GM10248 (cell line): ENCODE measurements around the gene ISG15.

Experiments
- CTCF ChIA-PET: fragments of 300-600 bp; sonication (Branson Sonifier 250); formaldehyde crosslinking; extraction: SDS; loops from one replicate; lab custom pipeline; 2021; ENCODE audit warnings: antibody characterized with exemption; lab: Yijun Ruan, JAX
- POLR2A ChIA-PET: fragments of 350-650 bp; sonication (Branson Sonifier 250); formaldehyde crosslinking; extraction: SDS; loops from one replicate; lab custom pipeline; 2020; ENCODE audit warnings: antibody characterized with exemption; lab: Yijun Ruan, JAX
- DNase-seq: peaks from one replicate; pipeline ENCODE4 v3.0.0; 2012; ENCODE audit errors: extremely low spot score
- TF ChIP-seq, protein P1 (sequence below): IDR thresholded peaks from 2 replicates; pipeline ENCODE4 v1.5.1; 2012; ENCODE audit warnings: mild to moderate bottlenecking, low read depth; ENCODE audit errors: extremely low read depth, missing control alignments, control extremely low read depth

The ISG15 gene

DNA sequence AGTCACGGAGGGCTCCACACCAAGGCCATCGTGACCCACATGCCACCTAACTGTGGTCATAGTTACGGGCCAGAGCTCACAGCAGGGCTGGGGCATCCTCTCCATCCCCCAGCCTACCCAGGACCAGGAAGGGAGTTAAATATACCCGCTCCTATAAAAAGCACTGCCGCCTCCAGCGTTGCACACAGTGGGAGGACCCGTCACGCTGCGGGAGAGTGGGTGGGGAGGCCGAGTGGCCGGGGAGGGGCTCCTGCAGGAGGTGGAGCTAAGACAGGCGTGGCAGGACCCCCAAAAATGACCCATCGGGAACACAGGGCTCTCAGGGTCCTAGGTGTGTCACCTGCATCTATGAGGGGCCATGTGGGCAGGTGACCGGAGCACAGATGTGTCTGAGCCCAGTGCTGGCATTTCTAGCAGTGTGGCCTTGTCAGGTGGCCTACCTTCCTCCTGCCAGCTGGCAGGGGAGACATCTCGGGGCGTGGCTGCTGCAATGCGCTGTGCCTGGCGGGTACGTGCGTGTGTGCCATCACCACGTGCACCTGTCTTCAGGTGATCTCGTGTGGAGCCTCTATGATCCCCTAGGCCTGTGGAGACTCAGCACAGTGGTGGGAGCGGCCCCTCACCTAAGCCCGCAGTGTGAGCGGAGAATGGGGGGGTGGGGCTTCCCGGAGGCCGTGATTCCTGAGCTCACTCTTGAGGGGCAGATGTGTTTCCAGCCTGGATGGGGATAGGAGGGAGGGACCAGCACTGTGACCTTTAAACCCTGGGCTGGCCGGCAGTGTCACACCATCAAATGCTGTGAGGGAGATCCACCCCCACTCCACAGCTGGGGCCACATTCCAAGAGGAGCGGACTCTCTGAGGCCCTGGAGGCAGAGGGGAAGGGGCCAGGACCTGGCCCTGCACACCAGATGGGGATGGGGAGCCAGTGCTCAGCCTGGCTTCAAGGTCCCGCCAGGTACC lies 24.4 kb downstream of the ISG15 start:
- DNase-seq: no peak
- TF ChIP-seq, protein P1, sequence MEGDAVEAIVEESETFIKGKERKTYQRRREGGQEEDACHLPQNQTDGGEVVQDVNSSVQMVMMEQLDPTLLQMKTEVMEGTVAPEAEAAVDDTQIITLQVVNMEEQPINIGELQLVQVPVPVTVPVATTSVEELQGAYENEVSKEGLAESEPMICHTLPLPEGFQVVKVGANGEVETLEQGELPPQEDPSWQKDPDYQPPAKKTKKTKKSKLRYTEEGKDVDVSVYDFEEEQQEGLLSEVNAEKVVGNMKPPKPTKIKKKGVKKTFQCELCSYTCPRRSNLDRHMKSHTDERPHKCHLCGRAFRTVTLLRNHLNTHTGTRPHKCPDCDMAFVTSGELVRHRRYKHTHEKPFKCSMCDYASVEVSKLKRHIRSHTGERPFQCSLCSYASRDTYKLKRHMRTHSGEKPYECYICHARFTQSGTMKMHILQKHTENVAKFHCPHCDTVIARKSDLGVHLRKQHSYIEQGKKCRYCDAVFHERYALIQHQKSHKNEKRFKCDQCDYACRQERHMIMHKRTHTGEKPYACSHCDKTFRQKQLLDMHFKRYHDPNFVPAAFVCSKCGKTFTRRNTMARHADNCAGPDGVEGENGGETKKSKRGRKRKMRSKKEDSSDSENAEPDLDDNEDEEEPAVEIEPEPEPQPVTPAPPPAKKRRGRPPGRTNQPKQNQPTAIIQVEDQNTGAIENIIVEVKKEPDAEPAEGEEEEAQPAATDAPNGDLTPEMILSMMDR: no peak
- ChIA-PET CTCF (interaction anchor here (1.1 to 4.2 kb wide), 4 partner anchors 22 to 213 kb away, joined by 3 to 24 read pairs (median 10); no protein-coding TSS in a partner anchor), POLR2A (no interaction called here)

DNA sequence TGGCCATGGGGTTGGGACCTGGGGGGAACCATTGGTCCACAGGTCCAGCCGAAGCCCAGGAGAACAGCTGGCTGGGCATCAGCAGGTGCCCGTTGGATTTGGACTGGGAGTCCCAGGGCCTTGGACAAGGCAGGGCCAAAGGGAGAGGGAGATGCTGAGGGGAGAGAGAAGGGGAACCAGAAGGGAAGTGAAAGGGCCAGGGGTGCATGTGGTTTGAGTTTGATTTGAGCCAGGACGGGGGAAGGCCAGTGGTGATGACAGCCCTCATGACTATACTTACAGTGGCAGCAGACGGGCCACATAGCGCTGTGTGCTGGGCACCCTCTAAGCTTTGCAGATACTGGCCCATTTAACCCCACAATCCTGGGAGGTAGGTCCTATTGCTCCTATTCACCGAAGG lies 25.4 kb downstream of the ISG15 start:
- peak; percentile 79 for DNase-seq
- ChIA-PET POLR2A (no interaction called here), CTCF (interaction anchor here (0.8 to 4.2 kb wide), 7 partner anchors 16 to 212 kb away, joined by 3 to 24 read pairs (median 4); no protein-coding TSS in a partner anchor)
- TF ChIP-seq, protein P1: no peak

DNA sequence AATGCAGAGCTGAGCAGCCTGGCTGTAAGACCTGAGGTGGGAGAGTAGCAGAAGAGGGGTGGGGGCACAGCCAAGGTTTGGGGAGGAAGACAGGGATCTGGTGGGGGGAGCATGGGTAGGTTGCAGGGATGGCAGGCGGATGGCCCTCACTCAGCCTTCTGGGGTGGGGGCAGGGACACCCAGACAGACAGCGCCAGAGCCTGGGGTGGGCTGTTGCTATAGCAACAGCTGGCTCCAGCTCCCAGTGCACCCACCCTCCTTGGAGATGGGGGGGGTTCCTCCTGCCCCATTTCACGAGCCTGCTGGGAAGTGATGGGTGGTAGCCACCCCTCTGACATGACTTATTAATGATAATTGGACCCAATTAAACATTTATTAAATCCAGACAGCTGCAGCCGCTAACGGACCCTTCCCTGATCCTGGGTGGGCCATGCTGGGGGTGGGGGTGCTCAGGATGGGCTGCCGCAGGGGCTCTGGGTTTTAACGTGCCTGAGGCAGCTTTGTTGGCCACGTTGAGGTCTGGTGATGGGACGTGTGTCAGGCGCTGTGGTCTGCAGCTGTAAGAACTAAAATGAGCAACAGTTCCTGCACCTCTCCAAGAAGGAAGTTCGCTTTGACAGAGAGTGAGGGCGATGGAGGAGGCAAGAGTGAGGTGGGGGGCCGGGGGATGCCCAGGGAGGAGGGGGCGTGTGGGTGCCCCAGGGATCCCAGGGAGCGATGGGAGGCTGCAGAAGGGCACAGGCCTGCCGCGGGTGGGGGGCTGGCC lies 26.0 kb downstream of the ISG15 start:
- ChIA-PET POLR2A (no interaction called here), CTCF (interaction anchor here (0.8 to 4.2 kb wide), 10 partner anchors 17 to 253 kb away, joined by 3 to 24 read pairs (median 4); no protein-coding TSS in a partner anchor)
- TF ChIP-seq, protein P1: no peak
- DNase-seq: peak; percentile 47

DNA sequence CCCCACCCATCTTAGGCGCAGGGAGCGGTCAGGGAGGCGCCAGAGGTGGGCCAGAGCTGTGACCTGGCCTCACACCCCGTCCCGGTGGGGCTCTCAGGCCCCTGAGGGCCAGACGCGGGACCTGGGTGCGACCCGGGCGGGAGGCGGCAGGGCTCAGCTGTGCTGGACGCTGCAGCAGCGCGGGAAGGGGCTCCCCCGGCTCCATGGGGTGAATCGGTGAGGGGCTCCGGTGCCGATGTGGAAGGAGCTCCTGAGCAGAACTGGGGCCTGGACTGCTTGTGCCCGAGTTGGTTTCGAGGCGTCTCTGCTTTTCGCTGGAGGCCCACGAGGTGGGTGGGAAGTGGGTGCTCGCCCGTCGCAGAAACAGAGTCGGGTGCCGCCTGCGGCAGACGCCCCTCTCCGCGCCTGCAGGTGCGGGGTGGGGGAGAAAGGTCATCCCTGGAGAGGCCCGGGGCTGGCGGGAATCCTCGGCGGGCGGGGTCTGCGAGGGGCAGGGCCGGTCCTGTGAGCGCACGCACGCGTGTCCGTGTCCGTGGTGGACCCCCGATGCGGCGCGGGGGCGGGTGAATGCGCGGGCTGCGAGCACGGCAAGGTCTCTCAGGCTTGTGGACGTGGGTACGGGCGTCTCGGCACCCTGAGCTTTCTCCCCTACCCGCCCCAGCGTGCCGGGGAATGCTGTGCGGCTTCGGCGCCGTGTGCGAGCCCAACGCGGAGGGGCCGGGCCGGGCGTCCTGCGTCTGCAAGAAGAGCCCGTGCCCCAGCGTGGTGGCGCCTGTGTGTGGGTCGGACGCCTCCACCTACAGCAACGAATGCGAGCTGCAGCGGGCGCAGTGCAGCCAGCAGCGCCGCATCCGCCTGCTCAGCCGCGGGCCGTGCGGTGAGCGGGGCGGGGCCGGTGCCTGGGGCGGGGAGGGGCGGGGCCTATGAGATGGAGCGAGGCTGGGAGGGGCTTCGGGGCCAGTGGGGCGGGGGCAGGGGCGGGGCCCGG lies 27.0 kb downstream of the ISG15 start:
- DNase-seq: peak; percentile 96
- POLR2A ChIA-PET: interaction anchor here (0.6 kb wide), 1 partner anchor 138 kb away, joined by 4 read pairs; no protein-coding TSS in a partner anchor
- TF ChIP-seq, protein P1: no peak
- CTCF ChIA-PET: interaction anchor here (0.9 to 4.2 kb wide), 10 partner anchors 9 to 252 kb away, joined by 3 to 24 read pairs (median 4); no protein-coding TSS in a partner anchor

DNA sequence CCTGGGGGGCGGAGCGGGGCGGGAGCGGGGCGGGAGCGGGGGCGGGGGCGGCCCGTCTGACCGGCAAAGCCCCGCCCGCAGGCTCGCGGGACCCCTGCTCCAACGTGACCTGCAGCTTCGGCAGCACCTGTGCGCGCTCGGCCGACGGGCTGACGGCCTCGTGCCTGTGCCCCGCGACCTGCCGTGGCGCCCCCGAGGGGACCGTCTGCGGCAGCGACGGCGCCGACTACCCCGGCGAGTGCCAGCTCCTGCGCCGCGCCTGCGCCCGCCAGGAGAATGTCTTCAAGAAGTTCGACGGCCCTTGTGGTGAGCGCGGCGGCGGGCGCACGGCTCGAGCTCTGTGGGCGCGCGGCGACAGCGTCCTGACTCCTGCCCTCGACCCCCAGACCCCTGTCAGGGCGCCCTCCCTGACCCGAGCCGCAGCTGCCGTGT lies 27.8 kb downstream of the ISG15 start:
- POLR2A ChIA-PET: interaction anchor here (0.6 kb wide), 1 partner anchor 137 kb away, joined by 4 read pairs; no protein-coding TSS in a partner anchor
- DNase-seq: no peak
- CTCF ChIA-PET: interaction anchor here (1.2 to 4.2 kb wide), 4 partner anchors 9 to 25 kb away, joined by 3 to 17 read pairs (median 4); no protein-coding TSS in a partner anchor
- TF ChIP-seq, protein P1: no peak
